Measurements from ENCODE around the gene METTL25B.

DNA sequence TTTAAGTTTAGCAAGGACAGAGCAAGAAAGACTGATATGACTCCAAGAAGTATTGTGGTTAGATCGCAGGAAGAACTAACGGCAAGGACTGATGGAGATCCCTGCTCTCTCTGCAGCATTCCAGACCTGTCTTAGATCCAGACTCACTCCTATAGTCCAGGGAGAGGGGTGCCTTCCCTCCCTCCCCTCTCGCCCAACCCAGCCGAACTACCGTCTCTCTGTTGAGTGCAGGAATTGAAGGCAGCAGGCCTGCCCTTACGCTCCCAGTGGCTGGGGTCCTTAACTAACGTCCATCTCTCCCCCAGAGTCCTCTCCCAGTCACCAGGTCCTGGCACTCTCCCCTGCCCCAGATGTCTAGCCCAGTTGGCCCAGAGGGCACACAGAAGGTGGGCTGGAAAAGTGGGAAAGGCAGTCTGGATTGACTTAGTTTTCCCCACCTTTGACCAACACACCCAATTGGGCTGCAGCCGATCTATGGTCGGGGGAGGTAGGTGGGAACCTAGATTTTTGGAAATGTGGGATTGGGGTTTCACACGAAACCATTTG is 24.0 kb upstream of the METTL25B start:
- no peak for TF ChIP-seq FOXM1 (IDR thresholded peaks at IDR 0.05; ENCODE audit: low read depth, low read length)
- TF ChIP-seq MYC (IDR thresholded peaks at IDR 0.05; ENCODE audit: insufficient read depth, insufficient read length, insufficient replicate concordance, low read length, severe bottlenecking): no peak
- TF ChIP-seq, protein P1, sequence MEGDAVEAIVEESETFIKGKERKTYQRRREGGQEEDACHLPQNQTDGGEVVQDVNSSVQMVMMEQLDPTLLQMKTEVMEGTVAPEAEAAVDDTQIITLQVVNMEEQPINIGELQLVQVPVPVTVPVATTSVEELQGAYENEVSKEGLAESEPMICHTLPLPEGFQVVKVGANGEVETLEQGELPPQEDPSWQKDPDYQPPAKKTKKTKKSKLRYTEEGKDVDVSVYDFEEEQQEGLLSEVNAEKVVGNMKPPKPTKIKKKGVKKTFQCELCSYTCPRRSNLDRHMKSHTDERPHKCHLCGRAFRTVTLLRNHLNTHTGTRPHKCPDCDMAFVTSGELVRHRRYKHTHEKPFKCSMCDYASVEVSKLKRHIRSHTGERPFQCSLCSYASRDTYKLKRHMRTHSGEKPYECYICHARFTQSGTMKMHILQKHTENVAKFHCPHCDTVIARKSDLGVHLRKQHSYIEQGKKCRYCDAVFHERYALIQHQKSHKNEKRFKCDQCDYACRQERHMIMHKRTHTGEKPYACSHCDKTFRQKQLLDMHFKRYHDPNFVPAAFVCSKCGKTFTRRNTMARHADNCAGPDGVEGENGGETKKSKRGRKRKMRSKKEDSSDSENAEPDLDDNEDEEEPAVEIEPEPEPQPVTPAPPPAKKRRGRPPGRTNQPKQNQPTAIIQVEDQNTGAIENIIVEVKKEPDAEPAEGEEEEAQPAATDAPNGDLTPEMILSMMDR (IDR thresholded peaks at IDR 0.05 in 2 of 3, conservative IDR thresholded peaks at IDR 0.05 in 1 of 3; ENCODE audit: control insufficient read depth in 2 of 3, extremely low read depth in 1 of 3, insufficient read depth in 1 of 3, low read depth in 3 of 3, low read length in 3 of 3): no peak
- no peak for TF ChIP-seq CHD1 (IDR thresholded peaks at IDR 0.05; ENCODE audit: low read depth, low read length)
- no peak for TF ChIP-seq ZNF274 (IDR thresholded peaks at IDR 0.05; ENCODE audit: insufficient read depth, insufficient read length)
- no peak for TF ChIP-seq POLR2A (IDR thresholded peaks at IDR 0.05; ENCODE audit: low read depth, low read length)
- TF ChIP-seq, protein P2, sequence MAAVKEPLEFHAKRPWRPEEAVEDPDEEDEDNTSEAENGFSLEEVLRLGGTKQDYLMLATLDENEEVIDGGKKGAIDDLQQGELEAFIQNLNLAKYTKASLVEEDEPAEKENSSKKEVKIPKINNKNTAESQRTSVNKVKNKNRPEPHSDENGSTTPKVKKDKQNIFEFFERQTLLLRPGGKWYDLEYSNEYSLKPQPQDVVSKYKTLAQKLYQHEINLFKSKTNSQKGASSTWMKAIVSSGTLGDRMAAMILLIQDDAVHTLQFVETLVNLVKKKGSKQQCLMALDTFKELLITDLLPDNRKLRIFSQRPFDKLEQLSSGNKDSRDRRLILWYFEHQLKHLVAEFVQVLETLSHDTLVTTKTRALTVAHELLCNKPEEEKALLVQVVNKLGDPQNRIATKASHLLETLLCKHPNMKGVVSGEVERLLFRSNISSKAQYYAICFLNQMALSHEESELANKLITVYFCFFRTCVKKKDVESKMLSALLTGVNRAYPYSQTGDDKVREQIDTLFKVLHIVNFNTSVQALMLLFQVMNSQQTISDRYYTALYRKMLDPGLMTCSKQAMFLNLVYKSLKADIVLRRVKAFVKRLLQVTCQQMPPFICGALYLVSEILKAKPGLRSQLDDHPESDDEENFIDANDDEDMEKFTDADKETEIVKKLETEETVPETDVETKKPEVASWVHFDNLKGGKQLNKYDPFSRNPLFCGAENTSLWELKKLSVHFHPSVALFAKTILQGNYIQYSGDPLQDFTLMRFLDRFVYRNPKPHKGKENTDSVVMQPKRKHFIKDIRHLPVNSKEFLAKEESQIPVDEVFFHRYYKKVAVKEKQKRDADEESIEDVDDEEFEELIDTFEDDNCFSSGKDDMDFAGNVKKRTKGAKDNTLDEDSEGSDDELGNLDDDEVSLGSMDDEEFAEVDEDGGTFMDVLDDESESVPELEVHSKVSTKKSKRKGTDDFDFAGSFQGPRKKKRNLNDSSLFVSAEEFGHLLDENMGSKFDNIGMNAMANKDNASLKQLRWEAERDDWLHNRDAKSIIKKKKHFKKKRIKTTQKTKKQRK (IDR thresholded peaks at IDR 0.05; ENCODE audit: low read depth, low read length): no peak
- no peak for TF ChIP-seq EZH2 (IDR thresholded peaks at IDR 0.05; ENCODE audit: borderline replicate concordance, control insufficient read depth, low read depth, low read length)
- TF ChIP-seq POLR2AphosphoS5 (IDR thresholded peaks at IDR 0.05; ENCODE audit: low read length): no peak
- no peak for TF ChIP-seq FOS (IDR thresholded peaks at IDR 0.05; ENCODE audit: borderline replicate concordance, extremely low read depth, insufficient read length)
- no peak for TF ChIP-seq ZNF207 (IDR thresholded peaks at IDR 0.05; ENCODE audit: borderline replicate concordance)
- TF ChIP-seq SP1 (IDR thresholded peaks at IDR 0.05; ENCODE audit: low read depth, low read length): no peak

All from GM12878 (cell line).